Activated CD4-positive, alpha-beta T cell treated with anti-CD3 and anti-CD28 coated beads for 48 hours (primary cell): ENCODE measurements around the gene OR4D1.

Source experiments
- DNase-seq: peaks from one replicate; pipeline ENCODE4 v3.0.0-alpha.2; 2020

Gene OR4D1

DNA sequence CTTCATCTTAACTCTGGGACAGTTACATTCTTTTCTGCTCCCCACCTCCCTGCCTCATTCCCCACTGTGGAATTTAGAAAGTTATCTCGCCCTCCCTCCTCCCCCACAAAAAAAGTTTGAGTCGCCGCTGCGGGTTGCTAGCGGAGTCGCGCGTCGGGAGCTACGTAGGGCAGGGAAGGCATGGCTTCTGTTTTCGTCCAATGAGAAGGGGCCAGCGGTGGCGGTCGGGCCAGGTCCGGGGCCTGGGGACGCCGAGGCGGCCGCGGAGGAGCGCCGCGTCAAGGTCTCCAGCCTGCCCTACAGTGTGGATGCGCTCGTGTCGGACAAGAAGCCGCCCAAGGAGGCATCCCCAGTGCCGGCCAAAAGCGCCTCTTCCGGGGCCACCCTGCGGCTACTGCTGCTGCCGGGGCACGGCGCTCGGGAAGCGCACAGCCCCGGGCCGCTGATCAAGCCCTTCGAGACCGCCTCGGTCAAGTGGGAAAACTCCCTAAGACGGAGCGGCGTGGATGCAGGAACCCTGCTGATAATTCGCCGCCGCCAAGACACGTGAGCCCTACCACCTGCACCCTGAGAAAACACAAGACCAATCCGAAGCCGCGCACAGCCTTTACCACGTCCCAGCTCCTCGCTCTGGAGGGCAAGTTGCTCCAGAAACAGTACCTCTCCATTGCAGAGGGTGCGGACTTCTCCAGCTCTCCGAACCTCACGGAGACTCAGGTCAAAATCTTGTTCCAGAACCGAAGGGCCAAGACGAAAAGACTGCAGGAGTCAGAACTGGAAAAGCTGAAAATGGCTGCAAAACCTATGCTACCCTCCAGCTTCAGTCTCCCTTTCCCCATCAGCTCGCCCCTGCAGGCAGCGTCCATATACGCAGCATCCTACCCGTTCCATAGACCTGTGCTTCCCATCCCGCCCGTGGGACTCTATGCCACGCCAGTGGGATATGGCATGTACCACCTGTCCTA is 8.9 kb downstream of the OR4D1 start:
- DNase-seq = peak; percentile 75

DNA sequence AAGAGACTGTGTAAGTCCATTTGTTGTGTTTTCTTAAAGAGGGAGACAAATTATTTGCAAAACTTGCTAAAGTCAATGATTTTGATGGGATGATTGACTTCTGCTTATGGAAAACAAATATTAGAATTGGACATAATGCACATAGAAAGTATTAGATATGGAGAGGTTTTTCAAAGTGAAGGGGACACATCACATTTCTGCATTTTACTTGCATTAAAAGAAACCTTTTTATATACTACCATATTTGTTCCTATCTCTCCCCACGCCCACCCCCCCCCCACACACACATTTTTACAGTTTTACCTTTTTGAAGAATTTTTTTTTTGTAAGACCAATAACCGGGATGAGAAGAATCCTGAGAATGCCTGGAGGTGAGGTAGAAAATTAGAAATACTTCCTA is 10.0 kb downstream of the OR4D1 start:
- no peak for DNase-seq

- no peak for DNase-seq
Measured at GRCh38 chr17:58161566-58161965, 13.4 kb downstream of the OR4D1 start.

DNA sequence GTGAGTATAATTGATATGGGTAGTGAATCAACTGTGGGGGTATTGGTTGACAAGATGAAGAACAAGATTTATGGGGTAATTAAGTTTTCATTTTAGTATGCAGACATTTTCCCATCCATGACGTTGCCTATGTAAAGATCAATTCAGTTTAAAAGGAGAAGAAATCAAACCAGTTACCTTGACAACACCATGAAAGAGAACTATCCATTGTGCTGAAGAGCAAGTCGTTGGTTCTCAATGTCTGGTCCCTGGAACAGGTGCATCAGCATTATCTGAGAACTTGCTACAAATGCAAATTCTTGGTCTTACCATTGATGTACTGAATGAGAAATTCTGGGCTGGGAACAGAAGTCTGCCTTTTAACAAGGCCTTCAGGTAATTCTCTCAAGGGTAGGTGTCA is 17.8 kb downstream of the OR4D1 start:
- no peak for DNase-seq

GRCh38 chr17:58166682-58167081 is 18.5 kb downstream of the OR4D1 start, which contains the start of gene OR4D2:
TSS of gene OR4D2 (plus strand) at chr17:58166982. CDS start at chr17:58169656, 2,674 bp downstream.
- DNase-seq = no peak

GRCh38 chr17:58170622-58171021 is 22.4 kb downstream of the OR4D1 start:
- DNase-seq = no peak

DNA sequence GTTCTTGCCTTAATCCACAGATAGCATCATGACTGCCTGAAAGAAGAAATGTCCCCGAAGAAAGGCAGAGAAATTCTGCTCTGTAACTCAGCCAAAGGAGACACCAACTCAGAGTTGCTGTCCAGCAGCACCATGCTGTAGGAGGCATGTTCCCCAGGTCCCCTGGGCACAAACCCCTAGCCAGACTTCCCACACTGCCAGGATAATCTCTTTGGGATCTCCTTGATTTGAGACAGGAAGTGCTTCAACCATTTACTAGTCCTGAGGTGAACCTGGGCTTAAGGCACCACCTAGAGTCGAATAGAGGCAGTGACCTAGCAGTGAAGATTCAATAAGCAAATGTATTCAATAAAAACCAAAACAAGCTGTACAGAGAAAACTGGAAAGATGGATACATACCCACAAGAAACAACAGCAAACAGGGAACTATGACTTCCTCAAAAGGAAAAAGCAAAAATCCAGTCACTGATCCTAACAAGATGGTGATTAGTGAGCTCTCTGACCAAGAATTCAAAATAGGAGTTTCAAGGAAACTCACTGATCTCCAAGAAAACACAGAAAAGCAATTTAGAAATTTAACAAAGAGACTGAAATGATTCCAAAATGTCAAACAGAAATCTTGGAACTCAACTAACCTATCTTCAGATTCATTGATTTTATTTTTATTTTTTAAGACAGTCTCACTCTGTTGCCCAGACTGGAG is 24.3 kb downstream of the OR4D1 start:
- peak; percentile 37 for DNase-seq

DNA sequence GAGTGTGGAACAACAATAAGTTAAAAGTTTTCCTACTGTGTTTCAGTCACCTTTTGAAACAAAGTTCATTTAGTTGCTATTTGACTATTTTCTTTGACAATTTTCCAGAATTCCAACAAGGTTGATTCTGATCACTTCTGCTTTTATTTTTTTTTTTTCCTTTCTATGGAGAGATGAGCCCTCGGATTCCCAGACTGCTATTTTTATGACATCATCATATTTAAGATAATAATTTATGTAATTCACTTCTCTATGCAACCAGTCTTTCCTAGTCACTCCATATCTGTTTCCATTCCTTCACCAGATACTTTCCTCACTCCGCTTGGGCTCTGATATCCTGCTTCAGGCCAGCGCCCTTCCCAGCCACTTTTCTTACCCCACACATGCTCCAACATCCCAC is 26.7 kb downstream of the OR4D1 start:
- no peak for DNase-seq

DNA sequence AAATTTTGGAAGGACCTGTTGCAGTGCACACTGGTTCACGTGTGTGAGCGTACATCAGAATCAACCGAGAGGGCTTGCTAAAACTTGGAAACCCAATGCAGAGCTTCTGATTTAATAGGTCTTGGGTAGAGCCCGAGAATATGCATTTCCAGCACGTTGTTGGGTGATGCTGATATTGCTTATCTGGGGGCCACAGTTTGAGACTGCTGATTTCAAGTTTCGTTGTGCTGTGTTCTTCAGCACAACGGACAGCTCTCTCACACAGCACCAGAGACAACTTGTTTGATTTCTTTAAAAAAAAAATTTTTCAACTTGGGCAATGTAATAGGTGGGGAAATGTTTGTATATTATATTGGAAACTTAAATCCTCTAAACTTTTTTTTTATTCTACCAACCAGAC is 28.0 kb downstream of the OR4D1 start:
- DNase-seq = no peak

GRCh38 chr17:58181796-58182195 is 33.6 kb downstream of the OR4D1 start:
- DNase-seq = no peak

GRCh38 chr17:58183514-58183913 is 35.3 kb downstream of the OR4D1 start:
- DNase-seq = no peak

DNA sequence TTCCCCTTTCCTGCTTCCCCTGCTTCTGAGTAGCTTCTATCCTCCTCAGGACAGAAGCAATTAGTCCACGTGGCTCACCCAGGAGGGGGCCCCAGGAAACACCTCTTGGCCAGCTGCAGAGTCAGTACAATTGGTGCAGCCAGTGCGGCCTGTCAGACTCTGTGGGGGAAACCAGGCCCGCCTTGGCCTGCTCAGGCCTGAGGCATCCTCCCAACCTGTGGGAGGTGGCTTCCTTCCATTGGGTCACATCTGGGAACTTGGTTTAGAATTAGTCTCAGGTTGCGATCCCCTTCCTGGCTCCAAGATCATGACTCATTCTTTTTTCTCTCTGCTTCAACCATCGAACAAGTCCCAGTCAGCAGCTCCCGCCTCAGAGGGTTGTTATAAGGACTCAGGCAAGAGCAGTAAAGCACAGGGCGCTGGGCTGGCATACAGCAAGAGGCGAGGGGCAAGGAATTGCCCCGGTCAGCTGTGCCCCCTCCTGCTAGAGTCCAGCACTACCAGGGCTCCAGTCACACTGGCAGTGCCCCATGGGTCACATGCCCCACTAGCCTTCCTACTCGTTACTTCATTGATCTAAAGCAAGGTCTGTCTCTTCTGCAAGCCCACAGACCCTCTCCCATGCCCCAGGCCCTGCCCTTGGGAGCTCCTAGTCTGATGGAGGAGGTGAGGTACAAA is 36.3 kb downstream of the OR4D1 start:
- DNase-seq = no peak

GRCh38 chr17:58184986-58185761 is 37.0 kb downstream of the OR4D1 start:
- no peak for DNase-seq

GRCh38 chr17:58186591-58186990 is 38.4 kb downstream of the OR4D1 start:
- no peak for DNase-seq

- DNase-seq = no peak
Measured at GRCh38 chr17:58187063-58187462, 38.9 kb downstream of the OR4D1 start.

DNA sequence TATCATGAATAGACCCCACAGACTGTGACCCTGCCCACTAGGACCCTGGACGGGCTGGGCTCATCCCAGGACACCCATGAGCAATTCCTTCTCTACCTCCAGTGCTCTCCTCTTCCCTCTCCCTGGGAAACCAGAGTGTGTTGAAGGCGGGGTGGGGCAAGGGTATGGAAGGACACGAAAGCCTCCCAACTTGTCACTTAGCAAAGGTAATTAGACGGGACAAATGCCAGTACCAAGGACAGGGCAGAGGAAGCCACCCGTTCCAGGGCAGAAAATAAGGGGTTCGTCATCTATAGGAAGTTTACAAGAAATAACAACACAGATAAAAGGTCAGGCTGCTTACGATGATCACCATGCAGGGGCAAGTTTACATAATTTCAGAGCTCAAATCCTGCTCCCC is 39.5 kb downstream of the OR4D1 start:
- no peak for DNase-seq

- DNase-seq = no peak
Measured at GRCh38 chr17:58189436-58190146, 41.4 kb downstream of the OR4D1 start.

- no peak for DNase-seq
Measured at GRCh38 chr17:58191241-58191896, 43.2 kb downstream of the OR4D1 start.

DNA sequence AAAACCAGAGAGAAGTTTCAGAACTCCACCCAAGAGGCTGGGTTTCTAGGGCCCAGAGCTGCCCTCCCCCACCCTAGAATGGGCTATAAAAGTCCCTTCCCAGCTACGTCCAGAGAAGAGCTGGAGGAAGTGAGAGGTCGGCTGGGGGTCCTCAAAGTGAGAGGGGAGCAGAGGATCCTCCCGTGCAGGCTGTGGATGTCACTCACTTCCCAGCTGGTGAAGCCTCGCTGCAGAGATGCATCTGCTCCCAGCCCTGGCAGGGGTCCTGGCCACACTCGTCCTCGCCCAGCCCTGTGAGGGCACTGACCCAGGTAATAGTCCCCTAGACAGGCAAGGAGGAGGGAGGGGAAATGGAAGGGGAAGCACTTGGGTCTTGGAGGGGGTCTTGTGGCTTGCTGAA is 44.4 kb downstream of the OR4D1 start, which contains the start of gene EPX:
TSS of gene EPX (plus strand) at position 115 of the 400 bp plus-strand sequence. CDS start at position 236, 121 bp downstream.
- no peak for DNase-seq

GRCh38 chr17:58193641-58194255 is 45.6 kb downstream of the OR4D1 start:
- no peak for DNase-seq
